GM12878 (cell line): ENCODE results near the gene STPG4. TPM values are rescaled to one million over a fixed set of nuclear protein-coding genes. Genes with fewer than 3 reads are reported as not detected.

Experiments used
- ATAC-seq: fragments of 200-7000 bp; cut with Tn5 transposase; 3 replicates; pipeline ENCODE4 v1.9.1; 2020; ENCODE audit warnings: mild to moderate bottlenecking, moderate library complexity
- BruUV-seq: library from RNA; stranded (reverse); fragments of 400-500 nt; replicated peaks from 2 replicates; lab custom pipeline; 2021; lab: Mats Ljungman, UMichigan
- CTCF ChIA-PET: fragments of 300-600 bp; sonication (Branson Sonifier 250); formaldehyde crosslinking; extraction: SDS; loops from one replicate; lab custom pipeline; 2021; ENCODE audit warnings: inconsistent platforms; lab: Yijun Ruan, JAX
- POLR2A ChIA-PET: fragments of 350-600 bp; formaldehyde crosslinking; extraction: SDS; loops from one replicate; lab custom pipeline; 2021; ENCODE audit warnings: inconsistent platforms; lab: Charles Lee
- RAD21 ChIA-PET: fragments of 300-600 bp; sonication (Branson Sonifier 250); formaldehyde crosslinking; loops from one replicate; lab custom pipeline; 2023; ENCODE audit warnings: antibody characterized with exemption; ENCODE audit not compliant: unreplicated experiment; lab: Charles Lee
- SMC1A ChIA-PET: fragments of 300-600 bp; sonication (Branson Sonifier 250); formaldehyde crosslinking; loops from one replicate; lab custom pipeline; 2023; ENCODE audit not compliant: unreplicated experiment, uncharacterized antibody; lab: Charles Lee
- DNase-seq: peaks from one replicate; pipeline ENCODE4 v3.0.0-alpha.2; 2011; ENCODE audit warnings: low read depth, low spot score
- FAIRE-seq: peaks from 3 replicates; lab custom pipeline; 2011; peaks lifted over from hg19 to GRCh38; lab: Jason Lieb, UNC
- H2AFZ ChIP-seq: 2 replicates; pipeline ENCODE4 v1.6.0; 2011; ENCODE audit warnings: low read depth, low read length, control low read depth; ENCODE audit not compliant: control insufficient read depth
- H3K27ac ChIP-seq: 2 replicates; pipeline ENCODE4 v1.5.1; 2011; ENCODE audit warnings: control low read depth; ENCODE audit not compliant: control insufficient read depth, insufficient read depth
- H3K27me3 ChIP-seq, 2 experiments: replicated peaks in 1 of 2; 2 replicates each; pipeline versions ENCODE4 v1.6.0 to v1.6.1; 2011; ENCODE audit warnings: low read length in 1 of 2; ENCODE audit not compliant: control insufficient read depth in 2 of 2, insufficient read depth in 2 of 2
- H3K36me3 ChIP-seq, 2 experiments: 2 replicates each; pipeline ENCODE4 v1.5.1; 2011; ENCODE audit warnings: low read length in 1 of 2; ENCODE audit not compliant: control insufficient read depth in 2 of 2, insufficient read depth in 2 of 2
- H3K4me1 ChIP-seq: 2 replicates; pipeline ENCODE4 v1.6.1; 2011; ENCODE audit warnings: mild to moderate bottlenecking, low read length, moderate library complexity, mixed read lengths; ENCODE audit not compliant: control insufficient read depth, insufficient read depth
- H3K4me2 ChIP-seq: 2 replicates; pipeline ENCODE4 v1.6.0; 2011; ENCODE audit warnings: control low read depth; ENCODE audit not compliant: control insufficient read depth, insufficient read depth
- H3K4me3 ChIP-seq: fragments of 200-600 bp; sonication (generic); 2 replicates; pipeline ENCODE4 v1.5.1; 2016
- H3K79me2 ChIP-seq: 2 replicates; pipeline ENCODE4 v1.6.0; 2011; ENCODE audit warnings: low read length; ENCODE audit not compliant: control insufficient read depth, insufficient read depth
- H3K9ac ChIP-seq: 2 replicates; pipeline ENCODE4 v1.8.0; 2011; ENCODE audit warnings: low read length, control low read depth, mixed read lengths; ENCODE audit not compliant: control insufficient read depth, insufficient read depth
- H3K9me3 ChIP-seq: replicated peaks from 3 replicates; pipeline ENCODE4 v1.5.1; 2011; ENCODE audit warnings: mild to moderate bottlenecking, low read length; ENCODE audit not compliant: control insufficient read depth, insufficient read depth
- H4K20me1 ChIP-seq: 2 replicates; pipeline ENCODE4 v1.6.0; 2011; ENCODE audit not compliant: control insufficient read depth, insufficient read depth
- BHLHE40 ChIP-seq, 2 experiments: fragments of 450-650 bp in 1 of 2; IDR thresholded peaks; 2 replicates each; pipeline ENCODE4 v1.6.1; 2011 to 2017; ENCODE audit warnings: low read depth in 2 of 2, borderline replicate concordance in 1 of 2, improper control_type of control experiment in 1 of 2, low read length in 1 of 2, mild to moderate bottlenecking in 1 of 2
- CREM ChIP-seq: IDR thresholded peaks from 2 replicates; pipeline ENCODE4 v1.6.1; 2014; ENCODE audit warnings: antibody characterized with exemption, low read depth
- E2F8 ChIP-seq: fragments of 450-650 bp; IDR thresholded peaks from 2 replicates; pipeline ENCODE4 v1.6.1; 2018; ENCODE audit warnings: mild to moderate bottlenecking, low read depth, moderate library complexity; ENCODE audit not compliant: partially characterized antibody
- EGR1 ChIP-seq, 2 experiments: IDR thresholded peaks; 1 replicate in 1 of 2; 2 replicates in 1 of 2; pipeline ENCODE4 v1.6.1; 2011 to 2012; ENCODE audit warnings: low read depth in 2 of 2, low read length in 2 of 2, borderline replicate concordance in 1 of 2, mild to moderate bottlenecking in 1 of 2, moderate library complexity in 1 of 2
- FOXM1 ChIP-seq: IDR thresholded peaks from 2 replicates; pipeline ENCODE4 v1.6.1; 2012; ENCODE audit warnings: low read depth, mild to moderate bottlenecking, inconsistent platforms, low read length, moderate library complexity
- GATAD2B ChIP-seq: fragments of 450-650 bp; conservative IDR thresholded peaks from 2 replicates; pipeline ENCODE4 v1.6.1; 2017; ENCODE audit warnings: low read depth, mild to moderate bottlenecking, moderate library complexity
- RFX5 ChIP-seq: IDR thresholded peaks from 2 replicates; pipeline ENCODE4 v1.6.1; 2011; ENCODE audit warnings: low read depth, low read length, improper control_type of control experiment
- WGBS: methylation state at CpG from one replicate; pipeline ENCODE4 v1.1.6; 2016; ENCODE audit warnings: low lambda C conversion rate; ENCODE audit not compliant: insufficient replicate concordance, insufficient coverage; ENCODE audit errors: missing lambda C conversion rate; 5-methylcytosine and 5-hydroxymethylcytosine counted together
- in situ Hi-C: fragments of 300-500 bp; cut with MboI; formaldehyde crosslinking; loops from 9 replicates; pipeline ENCODE4 v1.14.3; 2018; ENCODE audit warnings: mixed read lengths
- intact Hi-C: fragments of 100-400 bp; cut with micrococcal nuclease; formaldehyde crosslinking; loops from one replicate; pipeline ENCODE4 v1.14.2; 2022; ENCODE audit not compliant: unreplicated experiment
- polyA plus RNA-seq, 11 experiments: library from polyadenylated mRNA; depleted of rRNA in 4 of 11; unstranded in 6 of 11; stranded (reverse) in 5 of 11; fragments of >200 nt; fragmentation: Nextera tagmentation in 4 of 11; fragmentation: Illumina TruSeq in 1 of 11; extraction: Ambion mirVana in 4 of 11; extraction: Trizol in 1 of 11; gene quantifications; 1 replicate in 1 of 11; 2 replicates in 10 of 11; pipeline versions ENCODE4 v1.2.1 to v1.2.3, GENCODE V29; 2011 to 2016; ENCODE audit warnings: inconsistent platforms in 2 of 11, missing spikeins in 2 of 11, low read depth in 1 of 11
- total RNA-seq, 4 experiments: library from RNA; depleted of rRNA in 3 of 4; stranded (reverse); fragments of >200 nt in 3 of 4; fragmentation: Illumina TruSeq in 1 of 4; extraction: Trizol in 1 of 4; gene quantifications; 2 replicates each; pipeline versions ENCODE4 v1.2.1 to v1.2.3, GENCODE V29; 2013 to 2021

STPG4 gene
- total and polyA plus RNA-seq, 10 of the 15 experiments (the other 5 are each of a cell fraction or from before 2014, with no cell fraction given) = 0.10 to 0.29 (median 0.19) TPM; not detected in 3

- TF ChIP-seq E2F8 (no peak), EGR1 (IDR thresholded peaks at IDR 0.05; ENCODE audit: borderline replicate concordance in 1 of 2, low read depth in 2 of 2, low read length in 2 of 2) (peak in 1 of 2 experiments; percentile 71; a peak in 1 of 3 replicates), FOXM1 (no peak), RFX5 (no peak)
Measured at GRCh38 chr2:47070920-47071824, 83.9 kb downstream of the STPG4 start (continued).

- Histone ChIP-seq H3K9ac (no peak overlapping the region), H3K4me2 (peak overlapping the region; percentile 52)
- no peak for FAIRE-seq
- intact Hi-C loops = loop anchor here (5.0 kb wide), 1 partner anchor 252 kb away; no protein-coding TSS in a partner anchor
- TF ChIP-seq BHLHE40 (IDR thresholded peaks at IDR 0.05; ENCODE audit: borderline replicate concordance in 1 of 2, low read depth in 2 of 2, low read length in 1 of 2) (no peak), CREM (no peak), GATAD2B (no peak)
- TF ChIP-seq, all 136 proteins: peak for 0
- SMC1A ChIA-PET = interaction anchor here (1.0 kb wide), 1 partner anchor 201 kb away, joined by 4 read pairs; no protein-coding TSS in a partner anchor
- Histone ChIP-seq H4K20me1 (peaks cover 7% of the 10 kb centered on the region), H3K9me3 (no peaks in the 10 kb centered on the region), H3K4me1 (peaks cover 30% of the 10 kb centered on the region), H2AFZ (no peak overlapping the region), H3K27ac (no peak overlapping the region), H3K4me3 (no peak overlapping the region), H3K79me2 (no peaks in the 10 kb centered on the region), H3K27me3 (no peaks in the 10 kb centered on the region), H3K36me3 (peaks cover 0 to 7% of the 10 kb centered on the region in 2 experiments; a peak in 3 of 4 replicates)
- no TSS peak for BruUV-seq
- in situ Hi-C loops = no loop called here
- POLR2A ChIA-PET = no interaction called here
- WGBS = 86% methylated on average over 12 of the region's 13 CpGs
- RAD21 ChIA-PET = interaction anchor here (1.7 to 1.8 kb wide), 2 partner anchors 81 to 240 kb away, joined by 4 to 8 read pairs; no protein-coding TSS in a partner anchor
- no peak for DNase-seq
- no peak for ATAC-seq
- CTCF ChIA-PET = interaction anchor here (1.0 kb wide), 1 partner anchor 253 kb away, joined by 3 read pairs; no protein-coding TSS in a partner anchor
Measured at GRCh38 chr2:47070155-47070919, 84.8 kb downstream of the STPG4 start.
